Umbilical cord (tissue), 2 donors: ENCODE measurements around the gene SAMD4A. TPM values are rescaled to one million over a fixed set of nuclear protein-coding genes. Genes with fewer than 3 reads are reported as not detected.

Experiments used
- DNase-seq: peaks from one replicate; pipeline ENCODE4 v3.0.0-alpha.2; 2015; ENCODE audit warnings: low spot score
- total RNA-seq: library from RNA; depleted of rRNA; stranded (reverse); fragments of >200 nt; gene quantifications from one replicate; pipeline ENCODE4 v1.2.3, GENCODE V29; 2014; ENCODE audit warnings: low replicate concordance; ENCODE audit not compliant: insufficient read depth

The SAMD4A gene
- 138 TPM for total RNA-seq

DNA sequence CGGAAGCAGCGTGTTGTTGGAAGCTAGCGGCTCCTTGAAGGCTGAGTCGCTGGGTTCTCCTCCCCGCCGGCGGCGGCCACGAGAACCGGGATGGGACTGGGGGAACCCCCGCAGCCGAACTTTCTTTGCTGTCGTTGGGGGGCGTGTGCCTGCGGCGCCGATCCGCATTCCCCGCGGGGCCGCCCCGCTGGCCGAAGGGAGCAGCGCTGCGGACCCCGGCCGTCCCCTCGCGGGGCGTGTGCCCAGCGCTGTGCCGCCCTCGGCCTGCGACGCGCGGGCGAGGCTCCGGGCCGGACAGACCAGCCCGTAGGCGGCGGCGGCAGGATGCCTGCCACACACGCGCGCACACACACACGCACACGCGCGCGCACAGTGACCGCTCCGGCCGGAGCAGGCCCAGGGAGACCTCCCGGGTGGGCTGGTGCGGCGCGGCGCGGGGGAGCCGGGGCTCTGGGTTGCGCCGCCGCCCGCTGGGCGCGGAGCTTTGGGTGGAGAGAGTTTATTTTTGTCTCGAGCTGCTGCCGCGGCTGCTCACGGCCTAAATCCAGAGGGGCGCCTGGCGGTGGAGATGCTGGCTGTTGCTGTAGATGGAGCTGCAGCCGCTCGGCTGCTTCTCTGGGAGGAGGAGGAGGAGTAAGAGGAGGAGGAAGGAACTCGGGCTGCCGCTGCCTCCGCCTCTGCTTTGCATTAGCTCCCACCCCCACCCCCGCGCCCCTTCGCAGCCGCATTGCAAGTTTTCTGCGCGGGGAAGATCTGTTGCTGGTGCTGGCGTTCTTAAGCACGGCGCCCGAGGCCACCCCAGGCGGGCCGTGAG is at the start of gene SAMD4A:
TSS of gene SAMD4A (plus strand) at position 719 of the 814 bp plus-strand sequence. CDS start 789 bp downstream, outside the sequence.
- DNase-seq: peak; percentile 96

DNA sequence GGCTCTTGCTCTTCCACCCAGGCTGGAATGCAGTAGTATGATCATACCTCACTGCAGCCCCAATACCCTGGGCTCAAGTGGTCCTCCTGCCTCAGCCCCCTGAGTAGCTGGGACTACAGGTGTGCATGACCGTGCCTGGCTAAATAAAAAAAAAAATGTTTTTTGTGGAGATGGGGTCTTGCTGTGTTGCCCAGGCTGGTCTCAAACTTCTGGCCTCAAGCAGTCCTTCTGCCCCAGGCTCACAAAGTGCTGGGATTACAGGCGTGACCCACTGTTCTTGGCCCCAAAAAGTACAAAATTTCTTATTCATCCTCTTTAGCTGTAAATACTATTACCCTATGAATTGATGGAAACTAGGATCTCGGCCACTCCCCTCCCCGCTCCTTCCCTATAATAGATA is 42.5 kb upstream of the SAMD4A start:
- DNase-seq: no peak

DNA sequence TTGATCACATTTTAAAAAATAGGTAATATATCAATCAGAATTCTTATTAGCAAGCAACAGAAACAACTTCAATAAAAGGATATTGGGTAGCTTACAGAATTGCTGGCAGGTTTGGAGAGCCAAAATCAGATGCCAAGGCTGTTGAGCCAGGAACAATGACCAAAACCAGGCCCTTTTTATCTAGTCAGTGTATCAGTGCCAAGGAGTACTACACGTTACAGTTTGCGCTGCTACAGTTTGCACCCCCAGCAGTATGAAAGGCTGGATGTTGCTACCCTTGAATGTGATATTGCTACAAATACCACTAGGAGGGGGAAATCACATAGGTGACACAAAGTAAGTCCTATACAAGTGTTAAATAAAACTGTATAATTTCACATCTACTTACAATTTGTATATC is 38.0 kb upstream of the SAMD4A start:
- no peak for DNase-seq

DNA sequence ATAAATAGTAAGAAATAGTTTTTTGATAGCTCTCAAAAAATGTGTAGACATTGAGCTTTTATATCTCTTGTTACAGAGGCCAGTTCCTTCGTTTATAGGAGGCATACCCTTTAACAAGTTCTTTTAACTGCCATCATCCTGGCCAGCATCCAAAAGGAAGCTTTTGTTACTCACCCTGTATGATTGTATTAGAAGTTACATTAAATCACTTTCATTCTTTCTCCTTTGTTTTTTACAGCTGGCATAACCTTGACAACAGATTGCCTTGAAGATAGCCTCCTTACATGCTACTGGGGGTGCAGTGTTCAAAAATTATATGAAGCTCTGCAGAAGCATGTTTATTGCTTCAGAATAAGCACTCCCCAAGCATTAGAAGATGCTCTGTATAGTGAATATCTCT is 37.1 kb upstream of the SAMD4A start:
- no peak for DNase-seq

DNA sequence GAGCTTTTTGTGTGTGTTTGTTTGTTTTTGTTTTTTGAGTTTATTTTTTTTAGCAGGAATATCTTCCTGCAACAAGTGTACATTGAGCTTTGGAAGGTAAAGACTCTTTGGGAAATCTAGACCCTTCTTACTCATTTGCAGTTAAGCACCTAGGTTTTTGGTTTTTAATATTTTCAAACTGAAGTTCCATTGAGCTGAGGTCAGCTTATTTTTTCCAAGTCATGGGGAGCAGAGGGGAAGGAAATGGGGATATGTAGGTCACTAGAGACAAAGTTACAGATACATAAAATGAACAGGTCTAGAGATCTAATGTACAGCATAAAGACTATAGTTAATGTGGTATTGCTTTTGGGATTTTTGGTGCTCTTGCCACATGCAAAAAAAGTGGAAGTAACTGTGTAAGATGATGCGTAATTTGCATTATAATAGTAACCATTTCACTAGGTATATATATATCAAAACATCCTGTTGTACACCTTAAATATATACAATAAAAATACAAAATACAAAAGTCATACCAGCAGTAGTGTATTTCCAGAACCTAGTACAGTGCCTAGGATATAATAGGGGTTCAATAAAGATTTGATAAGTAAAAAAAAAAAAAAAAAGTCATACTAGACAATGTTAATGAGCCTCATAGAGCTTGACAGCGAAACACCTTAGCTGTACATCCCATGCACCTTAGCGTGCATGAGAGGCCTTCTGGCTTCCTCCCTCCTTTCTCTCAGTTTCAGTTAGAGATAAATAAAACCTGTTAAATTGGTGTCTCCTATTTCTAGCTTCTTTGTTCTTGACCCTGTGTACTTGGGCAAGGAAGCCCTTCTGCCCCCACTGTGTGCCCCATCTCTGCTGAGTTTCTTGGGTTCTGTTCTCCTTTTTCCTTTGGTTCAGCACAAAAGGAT is 34.6 kb upstream of the SAMD4A start:
- no peak for DNase-seq

DNA sequence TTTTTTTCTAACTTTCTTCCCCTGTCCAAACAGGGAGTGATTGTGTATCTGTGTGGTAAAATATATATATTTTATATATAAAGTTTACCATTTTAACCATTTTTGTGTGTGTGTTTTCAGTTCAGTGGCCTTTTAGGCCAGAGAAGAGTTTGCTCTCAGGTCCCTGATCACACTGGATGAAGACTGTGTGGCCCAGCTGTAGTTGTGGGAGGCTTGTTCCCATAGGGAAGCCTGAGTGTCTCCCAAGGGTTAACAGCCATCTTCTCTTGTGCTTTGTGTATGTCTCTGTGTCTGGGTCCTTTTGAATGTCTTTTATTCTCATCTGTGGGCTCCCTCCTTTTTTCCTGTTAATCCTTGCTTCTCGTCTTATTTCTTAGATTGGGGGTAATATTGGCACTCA is 33.8 kb upstream of the SAMD4A start:
- DNase-seq: no peak

DNA sequence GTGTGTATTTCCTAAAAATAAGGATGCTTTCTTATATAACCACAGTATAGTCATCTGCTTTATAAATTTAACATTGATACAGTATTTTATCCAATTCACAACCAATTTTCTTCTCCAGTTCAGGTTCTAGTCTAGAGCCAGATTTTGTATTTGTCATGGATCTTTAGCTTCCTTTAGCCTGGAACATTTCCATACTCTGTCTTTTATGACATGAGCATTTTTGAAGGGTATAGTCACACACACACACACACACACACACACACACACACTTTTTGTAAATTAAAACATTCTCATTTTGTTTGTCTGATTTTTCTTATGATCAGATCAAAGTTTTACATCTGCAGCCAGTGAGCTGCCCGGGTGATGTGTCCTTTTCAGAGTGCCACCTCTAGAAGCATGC is 31.8 kb upstream of the SAMD4A start:
- no peak for DNase-seq

- no peak for DNase-seq
Observed at GRCh38 chr14:54535646-54536045, 31.3 kb upstream of the SAMD4A start.

DNA sequence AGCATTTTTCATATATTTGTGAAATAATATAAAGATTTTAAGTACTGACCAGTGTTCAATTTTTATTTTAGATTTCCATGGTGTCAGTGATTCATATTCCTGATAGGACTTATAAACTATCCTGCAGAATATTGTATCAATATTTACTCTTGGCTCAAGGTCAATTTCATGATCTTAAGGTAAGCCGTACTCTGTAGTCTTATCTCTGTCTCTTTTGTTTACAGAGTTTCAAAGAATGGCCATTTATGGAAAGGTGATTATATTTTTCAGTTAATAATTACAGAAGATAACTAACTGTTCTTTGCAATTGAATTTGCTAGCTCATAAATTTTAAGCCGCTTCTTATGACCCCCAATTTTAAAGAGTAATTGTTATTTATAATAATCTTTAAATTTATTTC is 29.3 kb upstream of the SAMD4A start:
- no peak for DNase-seq

GRCh38 chr14:54538055-54538454 is 28.9 kb upstream of the SAMD4A start:
- no peak for DNase-seq

GRCh38 chr14:54547583-54547982 is 19.3 kb upstream of the SAMD4A start:
- no peak for DNase-seq

DNA sequence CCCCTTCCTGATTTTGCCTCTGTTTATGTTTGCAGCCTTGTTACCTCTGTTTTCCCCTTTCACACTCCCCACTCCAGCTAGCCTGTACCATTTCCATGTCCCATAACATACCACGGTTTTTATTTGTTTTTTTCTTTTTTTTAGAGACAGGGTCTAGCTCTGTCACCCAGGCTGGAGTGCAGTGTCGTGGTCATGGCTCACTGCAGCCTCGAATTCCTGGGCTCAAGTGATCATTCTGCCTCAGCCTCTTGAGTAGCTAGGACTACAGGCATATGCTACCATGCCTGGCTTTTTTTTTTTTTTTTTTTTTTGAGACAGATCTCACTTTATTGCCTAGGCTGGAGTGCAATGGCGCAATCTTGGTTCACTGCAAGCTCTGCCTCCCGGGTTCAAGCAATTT is 18.4 kb upstream of the SAMD4A start:
- DNase-seq: no peak

DNA sequence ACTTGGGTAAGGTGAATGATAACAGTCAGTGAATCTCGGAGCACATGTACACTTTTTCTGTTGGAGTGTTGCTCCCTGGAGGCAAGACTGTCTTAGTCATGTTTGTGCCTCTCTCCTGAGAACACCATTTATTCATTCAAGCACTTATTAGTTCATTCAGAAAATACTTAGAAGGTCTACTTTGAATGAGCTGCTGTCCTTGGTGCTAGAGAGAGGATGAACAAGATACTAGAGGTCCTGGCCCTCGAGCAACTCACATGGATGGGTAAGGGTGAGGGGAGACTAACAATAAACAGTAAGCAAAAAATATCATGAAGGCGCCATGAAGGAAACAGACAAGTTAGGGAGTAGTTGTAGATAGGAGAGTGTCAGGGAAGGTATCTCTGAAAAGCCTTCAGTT is 17.1 kb upstream of the SAMD4A start:
- DNase-seq: no peak

- DNase-seq: no peak
Observed at GRCh38 chr14:54550514-54550913, 16.4 kb upstream of the SAMD4A start.

DNA sequence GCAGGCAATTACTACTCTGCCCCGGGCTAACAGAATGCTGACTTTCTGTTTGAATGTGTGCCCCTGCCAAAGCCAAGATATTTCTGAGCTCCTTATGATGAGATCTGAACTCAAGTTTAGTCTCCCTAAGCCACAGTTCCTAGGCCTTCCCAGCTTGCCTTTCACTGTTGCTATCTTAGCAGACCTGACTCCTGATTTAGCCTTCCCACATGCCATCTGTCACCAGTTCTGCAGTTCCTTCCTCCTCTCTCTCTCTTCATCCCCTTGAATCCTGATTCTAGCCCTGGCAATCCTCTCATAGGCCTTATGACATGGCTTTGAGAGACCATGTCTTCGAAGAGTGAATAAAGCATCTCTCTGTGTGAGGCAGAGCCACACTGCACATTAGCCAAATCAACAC is 12.5 kb upstream of the SAMD4A start:
- DNase-seq: no peak

GRCh38 chr14:54555651-54556050 is 11.3 kb upstream of the SAMD4A start:
- no peak for DNase-seq

DNA sequence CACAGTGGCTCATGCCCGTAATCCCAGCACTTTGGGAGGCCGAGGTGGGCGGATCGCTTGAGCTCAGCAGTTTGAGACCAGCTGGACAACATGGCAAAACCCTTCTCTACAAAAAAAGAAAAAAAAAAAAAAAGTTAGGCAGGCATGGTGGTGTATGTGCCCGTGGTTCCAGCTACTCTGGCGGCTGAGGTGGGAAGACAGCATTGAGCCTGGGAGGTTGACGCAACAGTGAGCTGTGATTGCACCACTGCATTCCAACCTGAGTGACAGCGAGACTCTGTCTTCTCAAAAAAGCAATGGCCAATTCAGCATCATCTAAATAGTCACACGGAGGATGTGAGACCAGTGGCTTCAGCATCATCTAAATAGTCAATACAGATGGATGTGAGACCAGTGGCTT is 10.4 kb upstream of the SAMD4A start:
- no peak for DNase-seq

GRCh38 chr14:54562334-54562733 is 4.6 kb upstream of the SAMD4A start:
- no peak for DNase-seq

GRCh38 chr14:54564071-54564867 is 2.7 kb upstream of the SAMD4A start:
- DNase-seq: peak; percentile 62

GRCh38 chr14:54564868-54565784 is 1.8 kb upstream of the SAMD4A start:
- DNase-seq: peak; percentile 83
